Mucosa of descending colon (tissue), 3 donors: ENCODE results near the gene KASH5. TPM values are rescaled to one million over a fixed set of nuclear protein-coding genes. Genes with fewer than 3 reads are reported as not detected.

Experiments
- ATAC-seq: fragments of 200-7000 bp; cut with Tn5 transposase; one replicate; pipeline ENCODE4 v1.9.1; 2020; ENCODE audit warnings: mild to moderate bottlenecking, moderate library complexity
- DNase-seq, 3 donors: peaks; one replicate each; pipeline ENCODE4 v3.0.0-alpha.2; 2020
- H3K36me3 ChIP-seq: fragments of 200-600 bp; one replicate; pipeline ENCODE4 v1.8.0; 2021; ENCODE audit warnings: low read depth, mild to moderate bottlenecking
- H3K4me1 ChIP-seq: fragments of 200-600 bp; one replicate; pipeline ENCODE4 v1.8.0; 2021; ENCODE audit warnings: low read depth, mild to moderate bottlenecking
- H3K4me3 ChIP-seq: fragments of 200-600 bp; one replicate; pipeline ENCODE4 v1.8.0; 2021; ENCODE audit warnings: mild to moderate bottlenecking
- H3K9me3 ChIP-seq: fragments of 200-600 bp; one replicate; pipeline ENCODE4 v1.8.0; 2021; ENCODE audit warnings: mild to moderate bottlenecking
- CTCF ChIP-seq: fragments of 200-600 bp; IDR thresholded peaks from one replicate; pipeline ENCODE4 v1.8.0; 2022; ENCODE audit warnings: antibody characterized with exemption, mild to moderate bottlenecking
- intact Hi-C, 2 donors: fragments of 100-400 bp; cut with DNase I in 1 of 2; cut with micrococcal nuclease in 1 of 2; formaldehyde crosslinking; loops; one replicate each; pipeline versions ENCODE4 v1.11.0 to v1.11.1; 2022; cut with DNase I, micrococcal nuclease
- total RNA-seq, 3 donors: library from RNA; stranded (reverse); fragmentation: NEBNext Ultra II Directional in 2 of 3; extraction: Animal tissue kit (Norgen Biotek cat#: 25700) in 2 of 3; gene quantifications; one replicate each; pipeline versions ENCODE4 v1.2.1 to v1.2.4, GENCODE V29; 2021 to 2023
- donor health status: DM: no; HTN: no; CAD: no; lungs with moderate emphysema.
- donor health status: DM: no; HTN: no; CAD: no.
- donor health status: DM: no; HTN: yes; CAD: no.

KASH5 gene
- total RNA-seq, 3 donors from 2014 or later = not detected

GRCh38 chr19:49347835-49348234 is 40.2 kb upstream of the KASH5 start:
- intact Hi-C loops = no loop called here
- no peaks in the 10 kb centered on the region for H3K36me3 ChIP-seq
- ATAC-seq = peak; percentile 72
- no peaks in the 10 kb centered on the region for H3K4me1 ChIP-seq
- peak in 1 of 3 donors; percentile 40 for DNase-seq
- TF ChIP-seq CTCF = no peak
- no peaks in the 10 kb centered on the region for H3K9me3 ChIP-seq
- no peak overlapping the region for H3K4me3 ChIP-seq

- TF ChIP-seq CTCF = no peak
- ATAC-seq (no peak), DNase-seq (no peak)
- intact Hi-C loops = no loop called here
- Histone ChIP-seq H3K9me3 (no peaks in the 10 kb centered on the region), H3K36me3 (no peaks in the 10 kb centered on the region), H3K4me3 (no peak overlapping the region), H3K4me1 (no peaks in the 10 kb centered on the region)
These were observed 39.5 kb upstream of the KASH5 start for GRCh38 chr19:49348305-49349189.

- Histone ChIP-seq H3K9me3 (no peaks in the 10 kb centered on the region), H3K4me3 (no peak overlapping the region), H3K4me1 (no peaks in the 10 kb centered on the region), H3K36me3 (no peaks in the 10 kb centered on the region)
- DNase-seq (no peak), ATAC-seq (no peak)
- no peak for TF ChIP-seq CTCF
- intact Hi-C loops = no loop called here
These were observed 38.5 kb upstream of the KASH5 start for GRCh38 chr19:49349567-49349966.

- H3K4me1 ChIP-seq = no peaks in the 10 kb centered on the region
- TF ChIP-seq CTCF = no peak
- DNase-seq (no peak), ATAC-seq (no peak)
- no peak overlapping the region for H3K4me3 ChIP-seq
- H3K36me3 ChIP-seq = no peaks in the 10 kb centered on the region
- intact Hi-C loops = no loop called here
- no peaks in the 10 kb centered on the region for H3K9me3 ChIP-seq
These were observed 32.1 kb upstream of the KASH5 start for GRCh38 chr19:49355909-49356353.

- intact Hi-C loops = no loop called here
- no peak for DNase-seq
- no peak for ATAC-seq
- Histone ChIP-seq H3K4me1 (no peaks in the 10 kb centered on the region), H3K36me3 (no peaks in the 10 kb centered on the region), H3K4me3 (no peak overlapping the region), H3K9me3 (no peaks in the 10 kb centered on the region)
- TF ChIP-seq CTCF = no peak
These were observed 31.7 kb upstream of the KASH5 start for GRCh38 chr19:49356382-49356781.
